ENCODE measurements around the gene FUCA2. TPM values are rescaled to one million over a fixed set of nuclear protein-coding genes. Genes with fewer than 3 reads are reported as not detected.
"Not testable (repeated sequence)": the region's sequence is repeated elsewhere in the genome, so short reads cannot be mapped to it uniquely, and the experiment has no call there.

The FUCA2 gene
- total RNA-seq, 2 donors from 2014 or later, result 10.4 to 14.0 TPM

DNA sequence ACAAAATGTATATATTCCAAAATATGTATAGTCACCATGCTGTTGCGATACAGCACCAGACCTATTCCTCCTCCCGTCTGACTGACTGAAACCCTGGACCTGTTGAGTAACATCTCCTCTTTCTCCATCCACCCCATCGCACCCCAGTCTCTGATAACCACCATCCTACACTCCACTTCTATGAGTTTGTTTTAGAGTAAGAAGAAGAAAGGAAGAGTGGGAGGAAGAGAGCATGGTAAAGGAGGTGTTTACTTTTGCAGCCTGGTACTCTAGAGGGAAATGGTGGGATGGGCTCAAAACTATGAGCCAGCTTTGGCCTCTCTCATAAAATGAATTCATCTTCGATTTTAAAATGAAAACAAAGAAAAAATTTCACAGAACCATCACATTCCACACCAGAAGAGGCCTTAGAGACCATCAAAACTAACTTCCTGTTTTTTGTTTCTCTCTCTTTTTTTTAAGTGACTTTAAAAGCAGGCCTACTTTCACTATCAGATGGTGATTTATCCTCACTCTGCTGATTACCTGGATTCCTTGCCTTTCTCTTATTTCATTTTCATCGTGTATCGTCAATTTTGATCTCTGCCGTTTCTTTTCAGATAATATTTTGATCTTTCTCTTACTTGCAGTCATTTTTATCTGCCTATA lies 16.8 kb upstream of the FUCA2 start:
- H3K4me1 Mint-ChIP-seq (ENCODE audit: low read depth), result peaks cover 14% of the 10 kb centered on the region
- H3K36me3 Mint-ChIP-seq (ENCODE audit: insufficient read depth in 2 of 2), result no peaks in the 10 kb centered on the region
- H3K4me3 Mint-ChIP-seq, result peak overlapping the region; percentile 46 to 83
- H3K9me3 Mint-ChIP-seq, result peaks cover 0 to 2% of the 10 kb centered on the region in 2 donors
- no peaks in the 10 kb centered on the region for H3K27me3 Mint-ChIP-seq (ENCODE audit: low read depth)
- ATAC-seq (replicated peaks in 1 of 2) (peak; percentile 45 to 58), DNase-seq (no peak)
- peak overlapping the region; percentile 97 for H3K27ac Mint-ChIP-seq

GRCh38 chr6:143527677-143528076 lies 16.2 kb upstream of the FUCA2 start:
- peak overlapping the region; percentile 97 for H3K27ac Mint-ChIP-seq
- no peaks in the 10 kb centered on the region for H3K36me3 Mint-ChIP-seq (ENCODE audit: insufficient read depth in 2 of 2)
- ATAC-seq (replicated peaks in 1 of 2), result no peak
- no peak for DNase-seq
- H3K4me1 Mint-ChIP-seq (ENCODE audit: low read depth), result peaks cover 14% of the 10 kb centered on the region
- no peak overlapping the region for H3K4me3 Mint-ChIP-seq
- peaks cover 0 to 2% of the 10 kb centered on the region in 2 donors for H3K9me3 Mint-ChIP-seq
- no peaks in the 10 kb centered on the region for H3K27me3 Mint-ChIP-seq (ENCODE audit: low read depth)

DNA sequence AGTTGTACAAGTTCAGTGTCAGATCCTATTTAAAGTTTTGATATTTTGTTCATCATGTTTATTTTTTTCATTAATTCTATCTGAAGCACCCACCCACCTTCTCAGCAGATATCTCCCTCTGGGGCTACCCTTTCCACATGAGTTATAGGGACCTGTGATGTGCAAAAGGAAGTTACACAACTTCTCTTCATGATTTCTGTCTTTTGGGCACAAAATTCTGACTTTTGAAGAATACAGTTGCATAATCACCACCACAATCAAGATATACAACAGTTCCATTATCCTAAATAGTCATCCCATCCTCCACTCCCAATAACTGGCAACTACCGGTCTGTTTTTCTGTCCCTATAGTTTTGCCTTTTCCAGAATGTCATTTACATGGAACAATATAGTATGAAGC lies 13.8 kb upstream of the FUCA2 start:
- no peaks in the 10 kb centered on the region for H3K36me3 Mint-ChIP-seq (ENCODE audit: insufficient read depth in 2 of 2)
- no peak overlapping the region for H3K4me3 Mint-ChIP-seq
- ATAC-seq (replicated peaks in 1 of 2), result no peak
- DNase-seq, result no peak
- H3K9me3 Mint-ChIP-seq, result peaks cover 0 to 2% of the 10 kb centered on the region in 2 donors
- peaks cover 14% of the 10 kb centered on the region for H3K4me1 Mint-ChIP-seq (ENCODE audit: low read depth)
- H3K27ac Mint-ChIP-seq, result no peak overlapping the region
- H3K27me3 Mint-ChIP-seq (ENCODE audit: low read depth), result no peaks in the 10 kb centered on the region

GRCh38 chr6:143522039-143522600 lies 10.6 kb upstream of the FUCA2 start:
- no peak overlapping the region for H3K27ac Mint-ChIP-seq

GRCh38 chr6:143517447-143517773 lies 5.9 kb upstream of the FUCA2 start:
- Mint-ChIP-seq H3K4me3 (no peak overlapping the region), H3K27ac (no peak overlapping the region), H3K4me1 (ENCODE audit: low read depth) (peaks cover 21% of the 10 kb centered on the region), H3K36me3 (ENCODE audit: insufficient read depth in 2 of 2) (no peaks in the 10 kb centered on the region), H3K27me3 (ENCODE audit: low read depth) (no peaks in the 10 kb centered on the region), H3K9me3 (no peaks in the 10 kb centered on the region)
- no peak for ATAC-seq (replicated peaks in 1 of 2)
- DNase-seq, result no peak

More at GRCh38 chr6:143522039-143522600, 10.6 kb upstream of the FUCA2 start:
- H3K27me3 Mint-ChIP-seq (ENCODE audit: low read depth), result no peaks in the 10 kb centered on the region
- peaks cover 4% of the 10 kb centered on the region for H3K4me1 Mint-ChIP-seq (ENCODE audit: low read depth)
- H3K9me3 Mint-ChIP-seq, result peaks cover 0 to 2% of the 10 kb centered on the region in 2 donors
- DNase-seq (no peak), ATAC-seq (replicated peaks in 1 of 2) (no peak)
- H3K4me3 Mint-ChIP-seq, result no peak overlapping the region
- H3K36me3 Mint-ChIP-seq (ENCODE audit: insufficient read depth in 2 of 2), result no peaks in the 10 kb centered on the region

DNA sequence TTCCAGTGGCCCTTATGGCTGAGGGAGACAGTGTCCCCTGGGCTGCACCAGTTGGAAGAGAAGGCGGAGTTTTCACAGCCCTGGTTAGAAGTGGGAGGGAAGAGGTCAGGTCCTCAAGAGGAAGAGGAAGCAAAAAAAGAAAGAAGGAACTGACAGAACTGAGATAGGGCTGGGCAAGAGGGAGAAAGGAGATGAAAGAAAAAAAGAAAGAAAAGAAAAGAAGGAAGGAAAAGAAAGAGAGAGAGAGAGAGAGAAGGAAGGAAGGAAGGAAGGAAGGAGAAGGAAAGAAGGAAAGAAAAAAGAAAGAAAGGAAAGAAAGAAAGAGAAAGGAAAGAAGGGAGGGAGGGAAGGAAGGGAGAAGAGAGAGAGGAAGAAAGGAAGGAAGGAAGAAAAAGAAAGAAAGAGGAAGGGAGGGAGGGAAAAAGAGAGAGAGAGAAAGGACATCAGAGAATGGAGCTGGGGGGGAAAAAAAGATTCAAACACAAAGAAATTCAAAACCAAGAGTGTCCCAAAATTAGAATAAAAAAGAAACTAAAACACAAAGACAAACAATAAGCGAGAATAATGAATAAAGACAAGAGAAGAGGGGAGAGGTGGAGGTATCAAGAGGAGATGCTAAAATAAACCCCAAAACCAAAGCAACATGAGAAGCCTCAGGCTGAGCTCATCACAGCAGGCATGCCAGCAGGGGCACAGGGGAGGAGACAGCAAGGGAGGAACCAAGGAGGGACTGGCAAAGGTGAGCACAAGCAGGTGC lies 5.3 kb upstream of the FUCA2 start:
- Mint-ChIP-seq H3K27me3 (ENCODE audit: low read depth) (no peaks in the 10 kb centered on the region), H3K4me1 (ENCODE audit: low read depth) (peaks cover 21% of the 10 kb centered on the region), H3K27ac (no peak overlapping the region), H3K9me3 (no peaks in the 10 kb centered on the region), H3K4me3 (no peak overlapping the region), H3K36me3 (ENCODE audit: insufficient read depth in 2 of 2) (no peaks in the 10 kb centered on the region)
- ATAC-seq (replicated peaks in 1 of 2) (no peak), DNase-seq (no peak)

DNA sequence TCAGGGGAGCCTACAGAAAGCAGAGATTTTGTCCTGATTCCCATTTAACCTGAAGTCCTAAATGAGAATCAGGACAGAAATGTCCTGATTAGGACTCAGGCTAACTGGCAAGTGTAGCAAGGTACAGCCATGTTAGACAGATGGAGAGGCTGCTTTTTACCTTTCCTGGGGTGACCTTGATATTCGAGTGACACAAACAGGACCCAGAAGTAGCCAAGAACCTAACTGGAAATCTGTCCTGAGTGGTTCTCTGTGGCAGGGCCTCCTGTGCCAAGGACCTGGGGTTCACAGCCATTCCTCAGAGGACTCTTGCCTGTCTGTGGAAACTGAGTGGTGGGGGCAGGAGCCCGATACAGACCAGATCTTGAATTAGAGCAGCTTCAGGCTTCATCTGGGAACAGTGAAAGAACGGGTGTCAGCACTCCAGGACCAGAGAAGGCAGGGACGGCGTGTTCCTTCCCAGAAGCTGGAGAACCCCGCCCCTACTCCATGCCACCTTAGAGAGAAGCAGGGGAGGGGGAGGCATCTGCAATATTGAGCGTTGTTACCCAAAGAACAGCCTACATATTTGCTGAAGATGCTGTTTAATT lies 4.3 kb upstream of the FUCA2 start:
- Mint-ChIP-seq H3K4me3 (no peak overlapping the region), H3K27me3 (ENCODE audit: low read depth) (no peaks in the 10 kb centered on the region), H3K9me3 (no peaks in the 10 kb centered on the region), H3K27ac (no peak overlapping the region), H3K36me3 (ENCODE audit: insufficient read depth in 2 of 2) (peaks cover 0 to 3% of the 10 kb centered on the region in 2 donors), H3K4me1 (ENCODE audit: low read depth) (peaks cover 24% of the 10 kb centered on the region)
- DNase-seq (no peak), ATAC-seq (replicated peaks in 1 of 2) (no peak)

- H3K4me3 Mint-ChIP-seq, result no peak overlapping the region
- no peaks in the 10 kb centered on the region for H3K9me3 Mint-ChIP-seq
- no peaks in the 10 kb centered on the region for H3K27me3 Mint-ChIP-seq (ENCODE audit: low read depth)
- peaks cover 0 to 3% of the 10 kb centered on the region in 2 donors for H3K36me3 Mint-ChIP-seq (ENCODE audit: insufficient read depth in 2 of 2)
- H3K4me1 Mint-ChIP-seq (ENCODE audit: low read depth), result peaks cover 28% of the 10 kb centered on the region
- H3K27ac Mint-ChIP-seq, result no peak overlapping the region
- no peak for ATAC-seq (replicated peaks in 1 of 2)
- no peak for DNase-seq
Measured at GRCh38 chr6:143515061-143515760, 3.7 kb upstream of the FUCA2 start.

DNA sequence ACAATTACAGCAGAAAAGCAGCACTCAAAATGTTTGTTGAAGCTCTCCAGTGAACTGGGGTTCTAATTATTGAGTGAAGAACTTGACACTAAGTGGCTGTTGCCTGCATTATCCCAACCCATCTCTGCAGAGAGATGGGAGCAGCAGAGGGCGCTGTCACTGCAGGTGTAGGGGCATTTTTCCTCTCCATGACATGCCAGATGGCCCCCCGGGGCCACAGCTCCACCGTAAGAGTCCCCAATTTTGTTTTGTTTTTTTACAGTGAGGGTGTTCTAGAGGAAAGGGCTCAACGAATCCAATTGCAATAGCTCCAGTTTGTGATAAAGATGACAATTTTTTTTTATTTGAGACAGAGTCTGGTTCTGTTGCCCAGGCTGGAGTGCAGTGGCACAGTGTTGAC lies 1.9 kb upstream of the FUCA2 start:
- peak overlapping the region; percentile 37 to 57 for H3K4me3 Mint-ChIP-seq
- H3K27me3 Mint-ChIP-seq (ENCODE audit: low read depth), result no peaks in the 10 kb centered on the region
- ATAC-seq (replicated peaks in 1 of 2) (peak in 1 of 2 donors; percentile 21), DNase-seq (peak; percentile 39 to 59)
- H3K27ac Mint-ChIP-seq, result no peak overlapping the region
- peaks cover 0 to 3% of the 10 kb centered on the region in 2 donors for H3K36me3 Mint-ChIP-seq (ENCODE audit: insufficient read depth in 2 of 2)
- H3K9me3 Mint-ChIP-seq, result no peaks in the 10 kb centered on the region
- peaks cover 42% of the 10 kb centered on the region for H3K4me1 Mint-ChIP-seq (ENCODE audit: low read depth)

DNA sequence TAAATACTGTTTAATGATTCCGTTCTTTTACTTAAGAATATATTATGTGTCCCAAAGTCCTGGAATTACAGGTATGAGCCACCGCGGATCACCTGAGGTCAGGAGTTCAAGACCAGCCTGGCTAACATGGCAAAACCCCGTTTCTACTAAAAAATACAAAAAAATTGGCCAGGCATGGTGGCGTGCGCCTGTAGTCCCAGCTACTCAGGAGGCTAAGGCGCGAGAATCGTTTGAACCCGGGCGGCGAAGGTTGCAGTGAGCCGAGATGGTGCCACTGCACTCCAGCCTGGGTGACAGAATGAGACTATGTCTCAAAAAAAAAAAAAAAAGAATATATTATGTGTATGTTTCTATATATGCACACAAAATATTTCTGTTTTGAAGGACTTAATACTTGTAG lies 1.2 kb downstream of the FUCA2 start:
- H3K4me3 Mint-ChIP-seq, result peak overlapping the region; percentile 92 to 98
- not testable (repeated sequence) for DNase-seq; H3K36me3 Mint-ChIP-seq (ENCODE audit: insufficient read depth in 2 of 2); H3K9me3 Mint-ChIP-seq; ATAC-seq (replicated peaks in 1 of 2); H3K27me3 Mint-ChIP-seq (ENCODE audit: low read depth)
- H3K27ac Mint-ChIP-seq, result peak overlapping the region; percentile 99
- H3K4me1 Mint-ChIP-seq (ENCODE audit: low read depth), result peaks cover 42% of the 10 kb centered on the region

DNA sequence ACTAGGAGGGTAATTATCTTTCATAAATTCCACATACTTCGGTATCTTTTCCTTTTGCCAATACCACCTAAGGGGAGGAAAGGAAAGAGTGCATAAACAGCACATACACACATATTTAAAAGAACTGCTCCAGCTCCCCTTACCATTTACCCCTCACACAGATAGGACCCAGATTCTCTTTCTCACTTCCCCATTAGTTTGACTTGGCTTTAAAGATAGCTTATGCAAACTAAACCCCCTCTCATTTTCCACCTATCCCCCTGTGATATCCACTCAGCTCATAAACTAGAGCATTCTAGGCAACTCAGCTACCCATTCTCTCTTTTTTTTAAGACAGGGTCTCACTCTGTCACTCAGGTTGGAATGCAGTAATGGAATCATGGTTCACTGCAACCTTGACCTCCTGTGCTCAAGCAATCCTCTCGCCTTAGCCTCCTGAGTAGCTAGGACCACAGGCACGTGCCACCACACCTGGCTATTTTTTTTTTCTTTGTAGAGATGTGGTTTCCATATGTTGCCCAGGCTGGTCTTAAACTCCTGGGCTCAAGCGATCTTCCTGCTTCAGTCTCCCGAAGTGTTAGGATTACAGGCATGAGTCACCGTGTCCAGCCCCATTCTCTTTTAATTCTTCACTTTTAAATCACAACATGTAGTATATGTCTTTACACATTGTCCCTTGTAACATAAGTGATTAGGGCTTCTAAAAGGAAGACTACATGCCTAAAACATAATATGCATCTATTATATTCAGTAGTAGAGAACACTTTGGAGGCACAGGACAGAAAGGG lies 4.0 kb downstream of the FUCA2 start:
- Mint-ChIP-seq H3K27me3 (ENCODE audit: low read depth) (no peaks in the 10 kb centered on the region), H3K4me1 (ENCODE audit: low read depth) (peaks cover 33% of the 10 kb centered on the region), H3K9me3 (no peaks in the 10 kb centered on the region), H3K36me3 (ENCODE audit: insufficient read depth in 2 of 2) (peaks cover 3 to 6% of the 10 kb centered on the region in 2 donors), H3K27ac (no peak overlapping the region), H3K4me3 (no peak overlapping the region)
- ATAC-seq (replicated peaks in 1 of 2) (no peak), DNase-seq (no peak)

GRCh38 chr6:143506620-143507019 lies 4.9 kb downstream of the FUCA2 start:
- H3K4me3 Mint-ChIP-seq, result no peak overlapping the region
- peaks cover 33% of the 10 kb centered on the region for H3K4me1 Mint-ChIP-seq (ENCODE audit: low read depth)
- peaks cover 3 to 6% of the 10 kb centered on the region in 2 donors for H3K36me3 Mint-ChIP-seq (ENCODE audit: insufficient read depth in 2 of 2)
- H3K9me3 Mint-ChIP-seq, result no peaks in the 10 kb centered on the region
- H3K27me3 Mint-ChIP-seq (ENCODE audit: low read depth), result no peaks in the 10 kb centered on the region
- H3K27ac Mint-ChIP-seq, result no peak overlapping the region
- no peak for ATAC-seq (replicated peaks in 1 of 2)
- no peak for DNase-seq

All from activated T-cell treated with anti-CD3 and anti-CD28 coated beads, Interleukin-2, amount 50 U/mL, for 72 hours (primary cell).